GM20431 (cell line): ENCODE results near the gene CLIC3.

Experiments
- in situ Hi-C: fragments of 300-500 bp; cut with MseI, MboI; formaldehyde crosslinking; loops from one replicate; pipeline ENCODE4 v1.15.0; 2020; ENCODE audit warnings: low sequenced_read_pairs; ENCODE audit not compliant: unreplicated experiment

The CLIC3 gene

GRCh38 chr9:137031904-137032640, 35.7 kb upstream of the CLIC3 start, which contains the start of gene FUT7:
Gene FUT7 (minus strand): TSS chr9:137032088. CDS start chr9:137031991, 97 bp downstream.
- in situ Hi-C loops: loop anchor here (10.0 kb wide), 1 partner anchor 247 kb away; no protein-coding TSS in a partner anchor

GRCh38 chr9:137030538-137031527, 34.5 kb upstream of the CLIC3 start:
- in situ Hi-C loops: loop anchor here (10.0 kb wide), 1 partner anchor 246 kb away; no protein-coding TSS in a partner anchor

- in situ Hi-C loops: loop anchor here (10.0 kb wide), 1 partner anchor 245 kb away; no protein-coding TSS in a partner anchor
These were observed 33.6 kb upstream of the CLIC3 start for GRCh38 chr9:137030006-137030405.

DNA sequence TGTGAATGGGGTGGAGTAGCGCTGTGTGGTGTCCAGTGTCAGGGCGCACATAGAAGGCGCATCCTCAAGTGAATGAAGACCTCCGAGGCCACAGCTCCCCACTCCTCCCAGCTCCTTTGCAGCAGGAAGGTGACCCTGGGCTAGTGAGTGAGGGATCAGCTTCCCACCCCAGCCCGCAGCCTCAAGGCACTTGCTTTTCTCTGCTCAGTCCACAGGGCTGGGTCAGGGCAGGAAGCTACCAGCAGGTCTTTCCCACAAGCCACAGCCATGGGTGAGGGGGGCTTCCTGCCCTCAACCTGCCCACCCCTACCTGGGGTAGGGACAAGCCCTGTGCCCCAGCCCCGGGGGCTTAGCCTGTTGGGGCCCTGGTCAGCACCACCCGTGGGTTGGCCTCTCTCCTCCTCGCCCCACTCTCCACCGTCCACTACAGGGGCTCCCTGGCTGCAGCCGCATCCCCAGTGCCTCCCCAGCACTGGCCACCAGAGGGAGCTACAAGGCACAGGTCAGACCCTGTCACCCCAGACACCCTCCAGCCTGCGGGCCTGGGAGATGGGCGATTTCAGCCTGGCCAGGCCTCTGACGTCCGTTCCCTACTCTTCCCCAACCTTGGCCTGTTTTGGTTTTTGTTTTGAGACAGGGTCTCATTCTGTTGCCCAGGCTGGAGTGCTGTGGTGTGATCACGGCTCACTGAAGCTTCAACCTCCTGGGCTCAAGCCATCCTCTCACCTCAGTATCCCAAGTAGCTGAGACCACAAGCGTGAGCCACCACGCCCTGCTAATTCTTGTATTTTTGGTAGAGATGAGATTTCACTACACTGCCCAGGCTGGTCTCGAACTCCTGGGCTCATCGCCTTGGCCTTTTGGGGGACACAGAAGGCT, 32.9 kb upstream of the CLIC3 start:
- in situ Hi-C loops: no loop called here

DNA sequence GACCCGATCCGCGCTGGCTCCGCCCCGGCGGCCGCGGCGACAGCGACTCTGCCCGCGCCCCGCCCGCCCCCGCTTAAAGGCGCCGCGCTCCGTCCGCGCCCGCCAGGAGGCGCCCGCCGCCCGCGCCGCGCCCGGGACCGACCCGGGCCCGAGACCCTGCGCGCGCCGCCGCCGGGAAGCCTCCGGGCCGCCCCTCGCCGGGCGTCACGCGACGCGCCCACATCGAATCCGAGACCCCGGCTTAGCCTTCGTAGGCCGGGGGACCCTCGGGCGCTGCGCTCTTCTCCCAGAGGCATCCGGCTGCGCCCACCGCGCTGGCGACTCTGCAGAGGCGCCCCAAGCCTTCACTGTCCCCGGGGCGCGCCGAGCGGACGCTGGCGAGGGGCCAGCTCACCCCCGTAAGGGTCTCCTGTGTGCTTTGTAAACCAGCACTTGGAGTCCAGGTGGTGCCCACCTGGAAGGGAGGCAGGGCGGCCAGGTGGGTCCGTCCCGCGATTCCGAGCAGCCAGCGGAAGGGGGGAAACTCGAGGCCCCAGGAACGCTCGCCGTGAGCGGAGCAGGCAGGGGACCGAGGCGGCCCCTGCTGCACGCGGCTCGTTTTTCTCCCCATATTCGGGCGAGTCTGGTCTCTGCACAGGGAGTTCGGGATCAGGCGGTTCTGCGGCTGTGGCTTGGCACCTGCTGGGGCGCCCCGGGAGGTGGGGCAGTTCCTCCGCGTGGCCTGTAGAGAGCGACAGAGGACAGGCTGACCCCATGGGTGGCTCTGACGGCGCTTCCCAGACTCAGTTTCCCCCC, 32.1 kb upstream of the CLIC3 start:
- in situ Hi-C loops: no loop called here

DNA sequence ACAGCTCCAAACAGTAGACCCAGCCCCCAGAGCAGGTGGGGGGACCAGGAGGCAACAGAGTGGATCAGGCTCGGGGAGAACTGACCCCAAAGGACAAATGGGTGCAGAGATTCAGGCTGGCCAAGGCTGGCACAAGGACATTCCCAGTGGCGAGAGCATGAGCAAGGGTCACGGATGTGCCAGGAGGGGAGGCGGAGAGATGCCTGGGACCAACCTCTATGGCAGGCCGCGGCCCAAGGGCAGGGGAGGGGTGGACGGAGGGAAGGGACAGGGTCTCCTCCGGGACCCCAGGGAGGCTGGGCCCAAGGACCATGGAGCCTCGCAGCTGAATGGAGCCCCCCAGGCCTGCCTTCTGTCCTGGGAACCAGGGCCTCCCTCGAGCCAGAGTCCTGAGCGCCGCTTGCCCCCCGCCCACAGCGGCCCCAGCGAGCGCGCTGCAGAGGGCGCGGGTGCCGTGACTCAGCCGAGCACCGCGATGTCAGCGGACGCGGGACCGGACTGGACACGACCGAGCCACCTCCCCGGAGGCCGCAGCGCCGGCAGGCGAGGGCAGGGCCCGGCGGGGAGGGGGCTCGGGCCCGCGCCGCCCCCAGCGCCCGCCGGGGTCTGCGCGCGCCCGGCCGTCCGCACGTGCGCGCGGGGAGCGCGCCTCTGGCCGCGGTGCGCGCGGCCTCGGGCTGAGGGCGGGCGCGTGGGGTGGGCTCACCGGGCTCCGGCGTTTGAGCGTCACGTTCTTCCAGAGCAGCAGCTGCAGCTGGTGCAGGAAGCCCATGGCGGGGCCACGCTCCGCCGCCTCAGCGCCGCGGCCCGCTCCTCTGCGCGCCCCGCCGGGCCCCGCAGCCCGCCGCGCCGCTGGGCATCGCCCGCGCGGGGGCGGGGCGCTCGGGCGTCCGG, 31.2 kb upstream of the CLIC3 start, which contains the start of gene ABCA2:
TSS of gene ABCA2 (minus strand) at position 869 of the 894 bp plus-strand sequence. CDS start at position 772, 97 bp downstream.
- in situ Hi-C loops: no loop called here

DNA sequence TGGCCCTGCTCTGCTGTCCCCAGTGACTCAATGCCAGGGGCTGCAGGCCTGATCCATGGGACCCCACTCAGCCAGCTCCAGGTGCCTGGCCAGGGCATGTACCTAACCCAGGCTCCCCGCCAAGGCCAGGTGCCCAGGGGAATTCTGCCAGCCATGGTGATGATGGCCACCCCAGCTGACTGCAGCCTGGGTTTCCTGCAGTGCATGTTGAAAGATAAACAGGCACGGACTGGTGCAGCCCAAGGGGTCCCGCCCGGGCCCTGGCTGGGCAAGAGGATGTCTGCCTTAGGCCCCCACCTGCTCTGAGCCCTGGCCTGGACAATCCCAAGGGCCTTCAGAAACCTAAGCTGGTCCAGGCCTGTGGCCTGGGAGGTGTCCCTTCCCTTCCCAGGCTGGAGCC, 30.5 kb upstream of the CLIC3 start:
- in situ Hi-C loops: no loop called here

DNA sequence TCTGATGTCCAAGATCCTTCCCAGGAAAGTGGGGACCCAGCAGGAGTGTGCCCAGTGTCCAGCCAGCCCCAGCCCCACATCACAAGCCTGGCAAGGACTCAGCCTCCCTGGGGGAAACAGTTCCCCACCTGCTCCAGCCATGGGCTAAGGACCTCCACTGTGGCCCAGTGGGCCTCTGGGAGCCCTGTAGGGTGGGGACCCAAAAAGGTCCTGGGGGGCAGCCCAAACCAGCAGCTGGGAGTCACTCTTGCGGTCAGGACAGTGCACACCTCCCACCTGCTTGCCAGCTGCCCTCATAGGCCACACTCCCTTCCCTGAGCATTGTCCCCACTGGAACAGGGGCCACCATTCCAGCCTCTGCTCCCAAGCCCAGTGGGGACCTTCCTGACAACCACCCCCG, 30.0 kb upstream of the CLIC3 start:
- in situ Hi-C loops: no loop called here

DNA sequence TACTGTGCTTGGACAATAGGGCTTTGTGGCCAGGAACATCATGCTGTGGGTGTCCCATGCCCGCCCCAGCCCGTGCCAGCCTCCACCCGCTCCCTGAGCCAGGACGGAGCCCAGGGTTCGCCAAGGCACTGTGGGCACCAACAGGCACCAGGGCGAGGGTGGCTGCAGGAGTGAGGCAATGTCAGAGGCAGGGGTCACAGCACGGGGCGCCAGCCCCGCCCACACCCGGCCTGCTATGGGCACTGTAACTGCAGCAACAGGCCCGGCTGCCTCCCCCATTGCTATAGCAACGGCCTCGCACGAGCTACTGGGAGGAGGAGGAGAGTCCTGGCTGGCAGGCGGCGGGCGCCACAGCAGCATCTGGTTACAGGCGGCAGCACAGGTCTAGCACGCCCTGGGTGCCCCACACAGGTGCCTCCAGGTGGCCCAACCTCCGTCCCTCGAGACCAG, 29.2 kb upstream of the CLIC3 start:
- in situ Hi-C loops: no loop called here

DNA sequence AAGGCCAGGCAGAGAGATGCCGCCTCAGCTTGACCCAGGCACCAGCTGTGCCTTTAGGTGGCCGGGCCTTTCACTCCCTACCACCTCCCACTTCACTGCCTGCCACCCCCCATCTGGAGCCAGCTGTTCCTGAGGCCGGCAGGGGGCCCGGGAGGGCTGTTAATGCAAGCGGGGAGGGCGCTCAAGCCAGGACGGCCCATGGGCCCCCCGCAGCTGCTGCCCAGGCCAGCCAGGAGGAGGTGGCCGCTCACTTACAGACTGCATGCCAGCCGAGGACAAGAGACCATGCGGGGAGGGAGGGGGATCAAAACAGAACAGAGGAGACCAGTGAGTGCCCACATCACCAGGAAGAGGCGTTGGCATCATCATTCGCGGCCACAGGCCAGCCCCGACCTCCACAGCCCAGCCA, 27.2 kb upstream of the CLIC3 start:
- in situ Hi-C loops: no loop called here

DNA sequence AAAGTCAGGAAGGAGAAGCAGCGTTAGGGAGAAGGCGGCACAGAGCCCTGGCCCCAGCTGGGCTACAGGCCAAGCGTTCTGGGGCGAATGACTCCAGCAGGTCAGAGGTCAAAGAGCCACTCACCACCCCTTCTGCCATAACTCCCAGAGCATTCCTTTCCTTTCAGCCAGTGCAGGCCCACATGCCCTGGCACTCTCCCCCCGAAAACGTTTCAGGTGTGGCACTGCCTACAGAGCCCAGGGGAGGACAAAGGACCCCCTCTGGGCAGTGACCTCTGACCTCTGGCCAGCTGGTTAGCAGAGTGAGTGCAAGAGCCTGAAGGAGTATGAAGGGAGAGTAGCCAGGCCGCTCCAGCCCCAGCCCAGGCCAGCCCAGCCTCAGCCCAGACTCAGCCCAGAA, 26.8 kb upstream of the CLIC3 start:
- in situ Hi-C loops: no loop called here

- in situ Hi-C loops: no loop called here
These were observed 26.3 kb upstream of the CLIC3 start for GRCh38 chr9:137022662-137023008.

GRCh38 chr9:137021979-137022661, 25.8 kb upstream of the CLIC3 start:
- in situ Hi-C loops: no loop called here

- in situ Hi-C loops: no loop called here
These were observed 25.2 kb upstream of the CLIC3 start for GRCh38 chr9:137021568-137021978.

DNA sequence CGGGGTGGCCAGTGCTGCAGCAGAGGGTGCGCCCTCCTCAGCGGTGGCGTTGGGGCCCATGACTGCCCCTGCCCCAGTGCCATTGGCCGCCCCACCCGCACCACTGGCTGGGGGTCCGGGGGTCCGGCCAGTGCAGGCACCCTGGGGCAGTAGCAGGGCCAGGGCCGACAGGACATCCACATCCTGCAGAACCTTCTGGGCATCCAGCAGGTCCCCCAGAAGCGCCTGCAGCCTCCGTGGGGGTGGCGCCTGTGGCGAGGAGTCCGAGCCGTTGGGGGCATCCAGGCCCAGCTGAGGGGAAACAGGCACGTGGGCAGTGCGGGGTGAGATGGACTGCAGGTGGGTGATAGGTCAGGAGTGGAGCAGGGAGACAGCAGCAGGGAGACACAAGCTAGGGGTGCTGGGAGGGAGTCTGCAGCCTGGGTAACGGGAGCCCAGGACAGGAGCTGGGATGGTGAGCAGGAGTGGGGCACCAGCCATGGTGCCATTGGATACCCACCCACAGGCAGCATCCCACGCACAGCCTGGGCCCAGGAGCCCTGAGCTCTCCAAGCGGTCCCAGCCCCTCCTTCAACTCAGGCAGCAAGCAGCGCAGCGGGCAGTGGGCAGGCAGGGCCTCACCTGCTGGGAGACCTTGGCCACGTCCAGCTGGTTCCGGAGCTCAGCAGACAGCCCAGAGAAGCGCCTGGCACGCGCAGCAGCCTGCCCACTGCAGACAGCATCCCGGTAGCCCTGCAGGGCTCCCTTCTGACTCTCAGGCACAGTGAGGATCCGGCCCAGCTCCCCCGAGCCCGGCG, 24.6 kb upstream of the CLIC3 start:
- in situ Hi-C loops: no loop called here

DNA sequence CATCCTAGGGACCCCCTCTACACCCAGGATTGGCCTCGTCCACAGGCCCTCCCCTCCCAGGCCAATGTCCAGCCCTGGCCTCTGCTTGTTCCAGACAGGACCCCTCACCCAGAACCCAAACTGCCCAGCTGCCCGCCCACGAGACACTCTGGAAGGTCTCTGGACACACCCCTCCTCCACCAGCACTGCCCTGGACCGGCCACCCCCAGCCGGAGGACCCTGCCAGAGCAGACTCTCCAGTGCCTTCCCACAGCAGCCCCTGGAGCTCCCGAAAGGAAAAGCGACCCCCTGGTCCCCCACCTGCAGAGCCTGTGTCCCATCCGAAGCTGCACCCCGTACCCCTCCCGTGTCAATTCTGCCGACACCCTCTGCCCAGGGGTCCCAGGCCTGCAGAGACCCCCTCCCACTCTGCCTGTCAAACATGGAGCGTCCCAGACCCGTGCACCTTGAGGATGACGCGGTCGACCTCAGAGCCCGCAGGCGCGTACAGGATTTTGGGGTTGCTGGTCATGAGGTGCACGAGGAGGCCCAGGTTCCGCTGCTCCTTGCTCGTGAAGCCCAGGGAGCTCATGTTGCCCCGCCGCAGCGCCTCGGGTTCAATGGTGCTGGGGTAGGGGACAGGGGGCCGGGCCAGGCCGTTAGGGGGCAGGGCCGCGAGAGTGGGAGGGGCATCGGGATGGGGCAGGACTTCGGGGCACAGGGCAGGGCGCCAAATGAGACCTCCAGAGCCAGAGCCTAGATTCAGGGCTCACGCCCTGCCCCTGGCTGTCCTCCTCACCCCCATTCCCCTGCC, 23.7 kb upstream of the CLIC3 start:
- in situ Hi-C loops: no loop called here
